ENCODE measurements around the gene CCDC121. TPM values are rescaled to one million over a fixed set of nuclear protein-coding genes. Genes with fewer than 3 reads are reported as not detected.
"Not testable (repeated sequence)": the region's sequence is repeated elsewhere in the genome, so short reads cannot be mapped to it uniquely, and the experiment has no call there.

CCDC121 gene
- total and polyA plus RNA-seq, 2 of the 4 experiments (the other 2 are of a cell fraction): 0.65 to 2.0 TPM

GRCh38 chr2:27627963-27628766 lies 647 bp downstream of the CCDC121 start:
- peaks cover 9% of the 10 kb centered on the region for H3K36me3 ChIP-seq (ENCODE audit: control insufficient read depth, insufficient read depth, low read length)
- ATAC-seq (ENCODE audit: low read depth) (peak; percentile 63), DNase-seq (peak; percentile 96)
- H4K20me1 ChIP-seq (ENCODE audit: insufficient read depth, low read length): no peaks in the 10 kb centered on the region
- H3K27me3 ChIP-seq (ENCODE audit: control insufficient read depth, insufficient read depth, low read length): no peaks in the 10 kb centered on the region
- peak overlapping the region; percentile 97 for H2AFZ ChIP-seq (replicated peaks; ENCODE audit: low read length, poor library complexity)
- H3K9me3 ChIP-seq (ENCODE audit: control insufficient read depth, insufficient read depth, low read length): no peaks in the 10 kb centered on the region
- no peak overlapping the region for H4K5ac ChIP-seq (ENCODE audit: low read depth, low read length)
- peak overlapping the region; percentile 94 for H3K4me3 ChIP-seq (ENCODE audit: insufficient read depth, low read depth, low read length)
- intact Hi-C loops (cut with micrococcal nuclease) (loop anchor here (2.0 to 10.0 kb wide), 2 partner anchors 139 to 223 kb away; partner anchors contain the start of genes IFT172 and PPM1G), dilution Hi-C loops (cut with HindIII; ENCODE audit: low sequenced_read_pairs, unreplicated experiment) (no loop called here), in situ Hi-C loops (cut with MboI; ENCODE audit: low sequenced_read_pairs) (no loop called here)
- no peak overlapping the region for H2BK15ac ChIP-seq (ENCODE audit: low read depth, low read length)
- H3K56ac ChIP-seq (ENCODE audit: extremely low read depth, insufficient read depth, low read length): peak overlapping the region; percentile 14
- H2BK20ac ChIP-seq (ENCODE audit: low read depth, low read length): no peak overlapping the region
- ChIA-PET CTCF (interaction anchor here (1.0 kb wide), 1 partner anchor 55 kb away, joined by 4 read pairs; no protein-coding TSS in a partner anchor), POLR2A (ENCODE audit: unreplicated experiment) (interaction anchor here (0.6 to 1.1 kb wide), 2 partner anchors 125 to 191 kb away, joined by 3 to 9 read pairs; no protein-coding TSS in a partner anchor)
- TF ChIP-seq FOS (IDR thresholded peaks at IDR 0.05; ENCODE audit: low read depth, low read length) (peak; percentile 80), NFE2L2 (IDR thresholded peaks at IDR 0.05; ENCODE audit: low read depth, low read length) (0 out of 2 replicates have a peak, but pooled peaks have one; percentile 28), RCOR1 (IDR thresholded peaks at IDR 0.05; ENCODE audit: insufficient replicate concordance, low read length) (peak; percentile 78), BHLHE40 (IDR thresholded peaks at IDR 0.05; ENCODE audit: low read depth, low read length) (0 out of 2 replicates have a peak, but pooled peaks have one; percentile 24), CEBPB (IDR thresholded peaks at IDR 0.05; ENCODE audit: low read depth, low read length) (peak; percentile 88), SMC3 (IDR thresholded peaks at IDR 0.05; ENCODE audit: low read depth, low read length) (no peak)
- H3K9me1 ChIP-seq (ENCODE audit: insufficient read depth, low read length): peaks cover 3% of the 10 kb centered on the region
- WGBS, 2 experiments (ENCODE audit: extremely low coverage in 2 of 2, insufficient read length in 1 of 2): no CpG with 5 or more reads among the region's 21 CpGs
- peak overlapping the region in 1 of 2 experiments; percentile 44; a peak in 2 of 4 replicates for H4K8ac ChIP-seq (ENCODE audit: low read depth in 2 of 2, low read length in 2 of 2)
- H3K4ac ChIP-seq (ENCODE audit: low read depth, low read length): peak overlapping the region; percentile 58
- peak overlapping the region; percentile 30; the same call in 1 of the 2 replicates for H4K91ac ChIP-seq (ENCODE audit: insufficient read depth, low read depth, low read length)
- peak overlapping the region; percentile 26; the same call in 1 of the 2 replicates for H3K27ac ChIP-seq (ENCODE audit: insufficient read depth, low read length)
- peak overlapping the region; percentile 89 for H3K4me2 ChIP-seq (ENCODE audit: low read depth, low read length)
- H2AK5ac ChIP-seq (ENCODE audit: low read depth, low read length): no peak overlapping the region; the same call in 1 of the 2 replicates
- peak overlapping the region; percentile 8; the same call in 1 of the 2 replicates for H3K9ac ChIP-seq (ENCODE audit: low read depth, low read length)
- H3K14ac ChIP-seq (replicated peaks; ENCODE audit: low read depth, low read length): peak overlapping the region; percentile 22; the same call in 1 of the 2 replicates
- peak overlapping the region; percentile 69 for H2AK9ac ChIP-seq (replicated peaks; ENCODE audit: low read depth, low read length, poor library complexity)
- no peak overlapping the region for H3K18ac ChIP-seq (ENCODE audit: low read depth, low read length)
- H3K23ac ChIP-seq (ENCODE audit: low read depth, low read length): peak overlapping the region; percentile 18; the same call in 1 of the 2 replicates
- peak overlapping the region; percentile 63 for H2BK5ac ChIP-seq (ENCODE audit: low read depth, low read length, poor library complexity, severe bottlenecking)
- no TSS peak for BruUV-seq (replicated peaks)
- peaks cover 9 to 38% of the 10 kb centered on the region in 2 experiments for H3K79me1 ChIP-seq (ENCODE audit: low read depth in 1 of 2, low read length in 2 of 2)
- peaks cover 5% of the 10 kb centered on the region for H3K4me1 ChIP-seq (ENCODE audit: control insufficient read depth, insufficient read depth, low read length)
- H2BK120ac ChIP-seq (ENCODE audit: low read depth, low read length): peak overlapping the region; percentile 40; the same call in 1 of the 2 replicates

- H2AFZ ChIP-seq (replicated peaks; ENCODE audit: low read length, poor library complexity); H3K9me1 ChIP-seq (ENCODE audit: insufficient read depth, low read length); H3K4ac ChIP-seq (ENCODE audit: low read depth, low read length); H4K91ac ChIP-seq (ENCODE audit: insufficient read depth, low read depth, low read length); H2AK5ac ChIP-seq (ENCODE audit: low read depth, low read length); H3K18ac ChIP-seq (ENCODE audit: low read depth, low read length); H3K23ac ChIP-seq (ENCODE audit: low read depth, low read length); H2AK9ac ChIP-seq (replicated peaks; ENCODE audit: low read depth, low read length, poor library complexity); H3K36me3 ChIP-seq (ENCODE audit: control insufficient read depth, insufficient read depth, low read length); POLR2A ChIA-PET (ENCODE audit: unreplicated experiment); BruUV-seq (replicated peaks); H4K5ac ChIP-seq (ENCODE audit: low read depth, low read length); H2BK5ac ChIP-seq (ENCODE audit: low read depth, low read length, poor library complexity, severe bottlenecking); H3K27me3 ChIP-seq (ENCODE audit: control insufficient read depth, insufficient read depth, low read length); H3K9me3 ChIP-seq (ENCODE audit: control insufficient read depth, insufficient read depth, low read length); DNase-seq; H3K14ac ChIP-seq (replicated peaks; ENCODE audit: low read depth, low read length); H4K20me1 ChIP-seq (ENCODE audit: insufficient read depth, low read length); H4K8ac ChIP-seq (ENCODE audit: low read depth in 2 of 2, low read length in 2 of 2); ATAC-seq (ENCODE audit: low read depth); H2BK15ac ChIP-seq (ENCODE audit: low read depth, low read length); dilution Hi-C loops (cut with HindIII; ENCODE audit: low sequenced_read_pairs, unreplicated experiment); H3K27ac ChIP-seq (ENCODE audit: insufficient read depth, low read length); in situ Hi-C loops (cut with MboI; ENCODE audit: low sequenced_read_pairs); H2BK20ac ChIP-seq (ENCODE audit: low read depth, low read length); H3K4me2 ChIP-seq (ENCODE audit: low read depth, low read length); H2BK120ac ChIP-seq (ENCODE audit: low read depth, low read length); H3K9ac ChIP-seq (ENCODE audit: low read depth, low read length); H3K4me3 ChIP-seq (ENCODE audit: insufficient read depth, low read depth, low read length); H3K56ac ChIP-seq (ENCODE audit: extremely low read depth, insufficient read depth, low read length); CTCF ChIA-PET: not testable (repeated sequence)
- no CpG with 5 or more reads among the region's 3 CpGs for WGBS, 2 experiments (ENCODE audit: extremely low coverage in 2 of 2, insufficient read length in 1 of 2)
- intact Hi-C loops (cut with micrococcal nuclease): loop anchor here (10.0 kb wide), 1 partner anchor 222 kb away; the partner anchor contains the start of gene PPM1G
- peaks cover 10% of the 10 kb centered on the region for H3K4me1 ChIP-seq (ENCODE audit: control insufficient read depth, insufficient read depth, low read length)
- H3K79me1 ChIP-seq (ENCODE audit: low read depth in 1 of 2, low read length in 2 of 2): peaks cover 9 to 33% of the 10 kb centered on the region in 2 experiments
These were observed 1.9 kb downstream of the CCDC121 start for GRCh38 chr2:27626921-27627320.
